Left ventricle myocardium superior (tissue), 1 donor: ENCODE measurements around the gene GDAP1L1. TPM values are rescaled to one million over a fixed set of nuclear protein-coding genes. Genes with fewer than 3 reads are reported as not detected.
"Not testable (repeated sequence)": the region's sequence is repeated elsewhere in the genome, so short reads cannot be mapped to it uniquely, and the experiment has no call there.

Experiments
- ATAC-seq: fragments of 200-7000 bp; cut with Tn5 transposase; one replicate; pipeline ENCODE4 v1.9.1; 2020; ENCODE audit warnings: mild to moderate bottlenecking, moderate library complexity
- DNase-seq: peaks from one replicate; pipeline ENCODE4 v3.0.0-alpha.2; 2020
- intact Hi-C: fragments of 100-400 bp; cut with micrococcal nuclease; formaldehyde crosslinking; loops from one replicate; pipeline ENCODE4 v1.11.0; 2022
- total RNA-seq: library from RNA; stranded (reverse); fragmentation: NEBNext Ultra II Directional; extraction: Animal tissue kit (Norgen Biotek cat#: 25700); gene quantifications from one replicate; pipeline ENCODE4 v1.2.1, GENCODE V29; 2021
- donor health status: DM: no; HTN: yes; CAD: no; lungs with severe emphysema.

The GDAP1L1 gene
- total RNA-seq, 1 donor from 2014 or later, result 0.42 TPM

GRCh38 chr20:44327748-44328147 lies 80.6 kb downstream of the GDAP1L1 start:
- ATAC-seq, intact Hi-C loops, DNase-seq: not testable (repeated sequence)

DNA sequence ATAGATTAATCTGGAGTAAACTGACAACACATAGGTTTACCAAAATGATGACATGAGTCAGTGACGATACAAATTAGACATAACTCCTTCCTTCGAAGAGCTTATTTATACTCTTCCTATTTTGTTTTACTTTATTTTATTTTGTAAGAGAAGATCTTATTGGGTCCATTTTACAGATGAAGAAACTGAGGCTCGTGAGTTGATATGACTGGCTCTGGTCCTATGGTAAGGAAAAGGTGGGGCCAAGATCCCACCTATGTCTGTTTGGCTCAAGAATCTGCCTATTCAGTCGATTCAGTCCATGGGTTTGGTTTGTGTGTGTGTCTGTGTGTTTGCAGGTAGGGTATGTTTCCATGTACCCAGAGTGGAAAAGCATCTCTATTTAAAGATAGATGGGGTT lies 81.3 kb downstream of the GDAP1L1 start:
- ATAC-seq (no peak), DNase-seq (no peak)
- intact Hi-C loops, result no loop called here

Other genes starting within 250 kb of the GDAP1L1 start
- 182 TPM for gene JPH2, start 60.1 kb upstream of the GDAP1L1 start, total RNA-seq
- gene OSER1, start 36.5 kb upstream of the GDAP1L1 start, total RNA-seq, result 35.2 TPM
- gene FITM2, start 63.9 kb downstream of the GDAP1L1 start, total RNA-seq, result 175 TPM
- not detected for gene R3HDML, start 89.7 kb downstream of the GDAP1L1 start, total RNA-seq
- not detected for gene HNF4A, start 108.4 kb downstream of the GDAP1L1 start, total RNA-seq
- gene TTPAL, start 228.6 kb downstream of the GDAP1L1 start, total RNA-seq, result 4.1 TPM